HG03432 (cell line): ENCODE data around the gene AIFM1.
"Not testable (repeated sequence)": the region's sequence is repeated elsewhere in the genome, so short reads cannot be mapped to it uniquely, and the experiment has no call there.

Source experiments
- ATAC-seq: cut with Tn5 transposase; IDR thresholded peaks from one replicate; pipeline ENCODE4 v1.9.1; 2021; ENCODE audit warnings: mild to moderate bottlenecking, moderate library complexity; ENCODE audit not compliant: unreplicated experiment

AIFM1 gene

DNA sequence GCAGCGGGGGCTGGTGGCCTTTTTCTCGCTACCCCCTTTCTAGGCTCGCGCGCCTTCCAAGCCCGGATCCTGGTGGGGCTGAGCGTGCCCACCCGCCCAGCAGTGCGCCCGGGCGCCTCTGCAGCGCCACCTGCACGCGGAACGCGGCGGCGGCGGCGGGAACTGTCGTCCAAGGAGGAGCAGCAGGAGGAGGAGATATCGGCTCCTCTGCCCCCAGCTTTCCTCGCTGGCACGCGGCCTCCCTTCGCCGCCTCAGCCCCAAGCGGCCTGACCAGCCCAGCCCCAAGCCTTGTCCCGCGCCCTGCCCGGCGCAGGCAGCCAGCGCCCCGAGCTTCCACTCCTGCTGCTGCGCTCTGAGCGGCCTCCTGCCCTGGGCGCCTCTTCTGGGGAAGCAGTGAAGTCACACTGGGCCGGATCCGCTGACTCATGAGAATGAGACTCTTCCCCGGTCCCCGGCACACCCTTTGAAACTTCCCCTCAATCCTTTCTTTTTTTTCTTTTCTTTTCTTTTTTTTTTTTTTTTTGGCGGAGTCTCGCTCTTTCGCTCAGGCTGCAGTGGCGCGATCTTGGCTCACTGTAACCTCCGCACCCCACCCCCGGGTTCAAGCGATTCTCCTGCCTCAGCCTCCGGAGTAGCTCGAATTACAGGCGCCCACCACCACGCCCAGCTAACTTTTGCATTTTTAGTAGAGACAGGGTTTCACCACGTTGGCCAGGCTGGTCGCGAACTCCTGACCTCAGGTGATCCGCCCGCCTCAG lies 44.7 kb downstream of the AIFM1 start:
- peak; percentile 81 for ATAC-seq

DNA sequence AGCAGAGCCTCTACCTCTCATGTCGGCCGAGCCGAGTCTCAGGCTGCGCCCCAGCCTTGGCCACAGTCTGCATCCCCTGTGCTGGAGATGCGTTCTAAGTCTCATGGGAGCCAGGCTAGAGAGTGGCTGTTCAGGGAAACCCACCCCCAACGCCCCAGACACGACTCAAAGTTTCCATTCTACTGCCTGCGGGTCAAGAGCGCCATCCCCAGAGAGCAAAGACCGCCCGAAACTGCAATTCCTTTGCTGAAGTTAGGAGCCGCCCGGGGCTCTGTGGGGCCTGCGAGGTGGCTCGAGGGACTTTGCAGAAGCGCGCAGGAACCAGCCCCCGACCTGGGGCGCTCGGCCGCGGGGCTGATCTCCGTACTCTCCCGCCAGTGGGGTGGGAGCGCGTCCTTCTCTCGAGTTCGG lies 45.3 kb downstream of the AIFM1 start:
- peak; percentile 50 for ATAC-seq

DNA sequence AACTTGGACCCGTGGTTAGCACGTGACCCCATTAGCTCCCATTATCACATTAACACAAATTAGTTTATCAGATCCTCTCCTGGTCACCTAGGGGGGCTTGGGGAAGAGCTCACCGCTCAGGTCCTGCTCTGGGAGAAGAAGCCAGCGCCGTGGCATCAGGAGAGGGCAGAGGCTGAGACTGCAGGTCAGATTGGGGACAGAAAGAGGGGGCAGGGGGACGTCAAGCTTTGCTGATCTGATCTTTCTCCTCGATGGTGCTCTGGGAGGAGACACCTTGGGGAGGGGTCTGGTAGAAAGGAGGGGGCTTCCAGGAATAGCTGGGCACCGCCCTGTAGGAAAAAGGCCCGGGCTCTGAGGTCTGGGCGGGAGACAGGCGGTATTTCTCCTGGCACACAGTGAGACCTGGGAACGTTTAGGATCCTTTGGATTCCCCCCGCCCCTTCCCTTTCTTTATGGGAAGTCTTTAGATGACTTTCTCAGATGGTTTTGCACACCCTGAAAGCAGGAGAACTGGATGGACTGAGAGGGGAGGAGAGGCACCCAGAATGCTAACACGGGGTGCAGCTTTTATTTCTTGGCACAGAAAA lies 46.2 kb downstream of the AIFM1 start:
- no peak for ATAC-seq

DNA sequence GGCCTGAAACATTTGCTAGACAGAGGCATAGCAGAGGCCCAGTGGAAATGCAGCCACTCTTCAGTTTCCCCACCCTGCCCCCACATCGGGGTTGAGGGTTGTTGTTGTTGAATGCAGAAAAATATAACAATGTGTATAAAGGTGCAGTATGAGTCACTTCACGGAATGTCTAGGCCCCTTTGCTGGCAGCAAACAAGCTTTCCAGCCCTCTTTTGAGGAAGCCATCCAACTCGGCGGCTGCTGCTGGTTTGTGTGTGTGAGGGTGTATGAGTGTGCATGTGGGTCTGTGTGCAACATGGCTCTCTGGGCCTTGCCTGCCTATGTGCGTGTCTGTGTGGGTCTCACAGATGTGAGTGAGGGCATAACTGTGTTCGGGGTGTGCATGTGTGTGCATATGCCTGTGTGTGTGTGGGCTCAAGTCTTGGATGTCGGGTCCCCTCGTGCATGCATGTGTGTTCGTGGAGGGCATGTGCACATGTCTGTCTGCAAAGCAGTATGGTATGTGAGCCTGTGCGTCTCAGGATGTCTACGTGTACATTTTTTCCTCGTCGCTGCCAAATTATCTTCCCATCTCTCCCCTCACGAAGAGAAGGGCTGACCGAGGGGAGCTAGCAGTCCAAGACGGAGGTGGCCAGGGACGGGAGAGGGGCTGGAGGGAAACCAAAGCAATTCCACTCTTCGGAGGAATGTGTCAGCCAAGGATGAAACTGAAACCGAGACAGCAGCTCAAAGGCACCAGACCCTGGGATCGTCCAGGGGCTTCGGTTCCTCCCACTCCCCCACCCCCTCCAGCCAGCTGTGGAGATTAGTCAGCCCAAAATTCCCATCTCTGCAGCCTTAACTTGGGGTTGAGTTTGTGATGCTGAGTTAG lies 47.0 kb downstream of the AIFM1 start:
- no peak for ATAC-seq

DNA sequence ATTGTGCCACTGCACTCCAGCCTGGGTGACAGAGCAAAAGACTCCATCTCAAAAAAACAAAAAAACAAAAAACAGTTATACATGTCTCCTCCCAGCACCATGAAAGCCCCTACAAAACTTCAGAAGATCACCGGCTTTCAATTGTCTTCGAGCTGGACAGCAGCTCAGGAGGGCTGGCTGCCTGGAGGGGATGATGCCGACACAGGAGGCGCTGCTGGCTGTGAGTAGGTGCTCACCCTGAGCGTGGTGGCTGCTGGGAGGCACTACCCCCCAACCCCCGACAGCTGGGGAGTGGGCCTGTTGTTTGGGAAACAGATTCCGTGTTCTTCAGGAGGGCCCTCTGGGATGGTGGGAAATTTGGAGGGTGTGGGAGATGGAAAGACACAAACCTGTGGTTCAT lies 48.5 kb downstream of the AIFM1 start:
- no peak for ATAC-seq

DNA sequence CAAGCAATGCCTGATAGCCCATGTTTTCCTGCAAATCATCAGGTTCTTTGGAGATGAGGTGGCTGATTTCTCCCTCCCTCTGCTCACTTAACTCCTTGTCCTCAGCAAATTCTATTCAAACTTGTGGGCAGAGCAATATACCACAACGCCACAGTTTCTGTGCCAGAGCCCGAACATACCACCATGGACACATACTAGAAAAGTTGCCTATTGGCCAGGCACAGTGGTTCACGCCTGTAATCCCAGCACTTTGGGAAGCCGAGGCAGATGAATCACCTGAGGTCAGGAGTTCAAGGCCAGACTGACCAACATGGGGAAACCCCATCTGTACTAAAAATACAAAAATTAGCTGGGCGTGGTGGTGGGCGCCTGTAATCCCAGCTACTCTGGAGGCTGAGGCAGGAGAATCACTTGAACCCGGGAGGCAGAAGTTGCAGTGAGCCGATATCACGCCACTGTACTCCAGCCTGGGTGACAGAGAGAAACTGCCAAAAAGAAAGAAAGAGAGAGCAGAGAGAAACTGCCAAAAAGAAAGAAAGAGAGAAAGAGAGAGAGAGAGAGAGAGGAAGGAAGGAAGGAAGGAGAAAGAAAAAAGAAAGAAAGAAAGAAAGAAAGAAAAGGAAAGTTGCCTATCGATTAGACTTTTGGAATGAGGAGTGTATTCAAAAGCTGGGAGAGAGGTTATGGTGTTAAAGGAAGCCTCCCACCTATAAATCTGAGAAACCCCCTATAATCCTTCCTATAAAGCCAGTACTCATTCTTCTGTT lies 50.3 kb downstream of the AIFM1 start:
- not testable (repeated sequence) for ATAC-seq

DNA sequence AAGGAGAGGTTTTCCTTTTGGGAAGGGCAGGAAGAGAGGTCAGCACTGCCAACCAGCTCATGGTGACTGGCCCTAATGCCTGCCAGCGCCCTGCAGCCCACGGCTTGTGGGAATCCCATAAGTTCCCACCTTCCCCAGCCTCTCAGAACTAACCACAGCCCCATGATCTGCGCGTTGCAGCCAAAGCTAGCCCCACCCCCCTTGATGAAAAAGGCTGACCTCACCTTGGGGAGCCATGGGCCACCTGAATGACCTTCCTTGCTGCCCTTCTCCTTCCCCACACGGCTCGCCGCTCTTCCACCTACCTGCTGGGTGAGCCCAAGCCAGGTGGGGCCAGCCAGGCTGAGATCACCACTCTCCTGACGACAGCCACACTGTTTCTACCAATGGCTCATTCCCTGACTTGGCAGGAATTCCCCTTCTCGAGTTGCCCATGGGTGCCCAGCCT lies 51.5 kb downstream of the AIFM1 start:
- no peak for ATAC-seq

DNA sequence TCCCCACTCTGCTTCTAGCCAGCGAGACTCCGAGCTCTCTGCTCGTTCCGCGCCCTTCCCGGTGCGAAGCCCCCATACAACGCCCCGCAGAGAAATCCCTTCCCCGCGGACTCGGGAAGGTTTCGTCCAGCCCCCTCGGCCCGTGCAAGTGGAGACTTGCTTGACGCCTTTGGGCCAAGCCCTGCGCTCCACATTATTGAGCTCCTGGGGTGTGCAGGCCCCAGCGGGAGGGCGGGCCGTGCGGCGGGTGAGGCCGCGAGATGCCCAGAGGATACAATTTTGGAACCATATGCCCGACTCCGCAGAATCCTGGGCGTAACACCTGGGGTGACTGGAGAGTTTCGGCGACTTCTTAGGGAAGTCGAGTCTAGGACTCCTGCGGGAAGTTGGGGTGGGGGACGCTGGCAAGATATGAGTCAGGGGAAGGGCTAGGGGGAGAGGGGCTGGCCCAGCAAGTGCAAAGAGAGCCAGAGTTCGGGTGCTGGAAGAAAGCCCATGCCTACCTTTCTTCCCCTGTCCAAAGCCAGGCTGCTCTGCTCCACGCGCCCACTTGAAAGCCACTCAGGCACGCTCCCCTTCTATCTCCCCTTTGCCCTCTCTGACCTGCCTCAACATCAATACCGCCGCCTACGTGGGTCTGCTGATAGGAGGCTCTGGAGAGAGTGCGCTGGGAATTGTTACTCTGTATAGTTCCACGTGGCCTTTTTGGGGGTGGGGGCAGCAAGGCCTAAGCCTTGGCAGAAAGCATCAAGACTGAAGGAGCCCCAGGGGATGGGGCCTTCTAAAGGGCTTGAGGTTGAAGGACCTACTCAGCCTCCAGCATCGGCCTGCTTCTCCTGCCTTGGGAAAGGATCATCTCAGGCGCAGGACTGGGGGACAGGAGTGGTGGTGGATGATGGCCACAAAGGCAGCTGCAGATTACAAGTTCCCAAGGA lies 54.2 kb downstream of the AIFM1 start:
- ATAC-seq: no peak

DNA sequence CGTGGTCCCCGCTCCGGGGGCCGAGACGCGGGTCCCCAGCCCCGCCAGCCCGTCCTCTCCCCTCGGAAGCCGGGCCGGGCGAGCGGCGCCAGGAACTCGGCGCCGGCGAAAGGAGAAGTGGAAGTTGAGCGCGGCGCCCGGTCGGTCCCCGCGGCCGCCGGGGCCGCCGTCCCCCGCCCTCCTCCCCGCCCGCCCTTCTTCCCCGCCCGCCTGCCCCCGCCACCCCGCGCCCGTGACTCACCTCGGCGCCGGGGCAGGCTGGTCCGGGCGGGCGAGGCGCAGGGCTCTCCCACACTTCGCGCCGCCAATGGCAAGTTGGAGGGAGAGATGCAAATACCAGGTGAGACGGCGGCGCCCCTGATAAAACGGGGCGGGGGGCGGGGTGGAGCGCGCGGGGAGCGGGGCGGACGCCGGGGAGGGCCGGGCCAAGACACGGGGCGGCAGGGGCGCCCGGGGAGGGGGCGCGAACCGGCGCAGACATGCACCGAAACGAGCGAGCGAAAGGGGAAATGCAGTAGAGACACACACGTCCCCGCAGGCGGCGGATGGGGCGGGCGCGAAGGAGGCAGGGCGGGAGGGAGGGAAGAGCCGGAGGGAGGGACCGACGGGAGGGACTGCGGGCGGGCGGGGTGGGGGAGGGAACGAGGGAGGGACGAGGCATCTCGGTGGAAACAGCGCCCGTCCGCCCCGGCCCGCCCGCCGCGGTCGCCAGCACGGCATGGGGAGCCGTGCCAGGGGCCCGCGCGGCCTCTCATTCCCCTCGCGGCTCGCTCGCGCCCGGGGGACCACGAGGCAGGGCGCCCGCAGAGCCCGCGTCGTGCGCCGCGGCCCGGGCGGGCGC lies 55.0 kb downstream of the AIFM1 start, which contains the start of gene ELF4:
Gene ELF4 (minus strand): TSS at position 119 of the 841 bp plus-strand sequence. CDS start 29,167 bp downstream, outside the sequence.
- ATAC-seq: peak; percentile 45

DNA sequence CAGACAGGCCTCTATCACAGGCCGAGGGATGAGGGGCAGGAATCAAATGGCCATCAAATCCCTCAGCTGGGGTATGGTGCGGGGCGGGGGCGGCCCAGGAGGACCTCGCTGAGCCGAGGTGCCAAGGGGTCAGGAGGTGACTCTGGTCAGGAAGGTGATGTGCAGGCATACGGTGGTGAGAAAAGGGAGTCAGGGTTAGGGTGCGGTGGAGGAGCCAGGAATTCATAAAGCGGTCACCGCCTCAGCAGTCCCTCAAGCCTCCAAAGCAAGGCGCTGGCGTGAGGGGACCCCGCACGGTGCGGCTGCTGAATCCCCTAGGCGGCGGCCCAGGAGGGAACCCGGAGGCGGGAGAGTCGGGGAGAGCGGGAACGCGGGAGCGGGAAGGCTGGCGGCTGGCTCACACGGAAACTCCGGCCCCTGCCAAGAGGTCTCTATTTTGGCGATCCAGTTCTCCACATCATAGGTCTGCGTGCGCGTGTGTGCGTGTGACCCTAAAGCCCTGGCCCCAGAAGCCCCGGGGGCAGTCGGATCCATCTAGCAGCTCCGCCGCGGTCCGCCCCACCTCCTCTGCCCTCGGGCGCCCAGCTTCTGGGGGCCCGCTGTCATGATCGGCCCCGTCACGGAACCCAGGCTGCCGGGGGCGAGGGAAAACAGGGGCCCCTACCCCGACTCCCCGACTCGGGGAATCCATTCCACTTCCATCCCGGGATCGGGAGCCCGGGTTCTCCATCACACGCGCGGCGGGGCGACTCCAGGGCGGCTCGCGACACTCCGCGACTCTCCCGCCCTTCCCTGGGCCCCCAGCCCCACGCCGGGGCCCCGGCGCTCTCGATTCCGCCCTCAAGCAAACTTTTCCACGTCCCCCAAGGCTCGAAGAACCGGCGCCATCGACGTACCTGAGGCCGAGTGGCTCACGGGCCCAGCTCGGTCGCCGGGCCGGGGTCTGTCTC lies 55.9 kb downstream of the AIFM1 start:
- peak; percentile 8 for ATAC-seq

DNA sequence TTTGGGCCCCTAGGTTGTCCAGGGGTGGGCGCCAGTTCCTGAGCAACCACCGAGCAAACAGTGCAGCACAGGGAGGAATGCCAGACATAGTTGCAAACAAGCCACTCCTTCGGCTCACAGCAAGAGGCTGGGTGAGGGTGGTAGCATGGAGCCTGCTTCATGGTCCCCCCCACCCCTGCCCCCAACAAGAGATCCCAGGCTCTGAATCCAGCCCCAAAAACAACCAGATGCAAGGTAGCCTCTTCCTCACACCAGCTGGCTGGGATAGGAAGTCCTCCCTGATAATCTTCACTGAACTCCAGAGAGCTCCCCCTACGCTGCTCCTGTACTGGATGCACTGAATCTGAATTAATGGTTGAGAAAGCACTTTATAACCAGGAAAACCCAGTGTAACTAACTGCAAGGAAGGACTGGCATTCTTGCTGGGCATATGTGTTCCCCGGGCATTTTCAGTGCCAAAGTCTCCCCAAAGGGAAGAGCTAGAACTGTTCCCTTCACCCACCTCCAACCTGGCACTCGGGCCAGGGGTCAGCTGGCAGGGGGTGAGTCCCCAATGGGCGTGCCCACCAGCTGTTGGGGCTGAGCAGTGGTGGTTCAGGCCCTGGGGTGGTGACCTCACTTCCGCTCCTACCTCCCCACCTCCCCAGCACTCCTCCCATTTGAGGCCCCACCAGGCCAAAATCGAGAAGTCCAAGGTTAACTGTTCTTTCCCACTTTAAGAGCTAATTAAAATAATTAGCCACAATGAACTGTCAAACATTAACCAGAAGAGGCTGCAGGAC lies 56.8 kb downstream of the AIFM1 start:
- ATAC-seq: peak; percentile 73

DNA sequence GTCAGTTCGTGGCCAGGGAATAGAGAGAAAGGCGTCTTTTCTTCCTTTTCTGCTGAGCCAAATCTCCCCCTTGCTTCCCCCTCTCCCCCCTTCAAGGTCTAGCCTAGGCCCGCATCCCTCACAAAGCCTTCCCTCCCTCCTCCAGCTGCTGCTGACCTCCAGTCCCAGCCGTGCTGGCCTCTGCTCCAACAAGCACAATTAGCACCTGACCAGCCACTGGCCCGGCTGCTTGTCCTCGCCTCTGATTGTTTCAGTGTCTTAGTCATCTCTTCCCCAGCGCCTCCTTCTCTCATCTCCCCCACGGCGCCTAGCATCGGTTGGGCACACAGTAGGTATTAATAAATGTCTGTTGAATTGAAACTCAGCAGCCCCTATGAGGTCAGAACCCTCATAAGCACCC lies 59.6 kb downstream of the AIFM1 start:
- ATAC-seq: no peak

DNA sequence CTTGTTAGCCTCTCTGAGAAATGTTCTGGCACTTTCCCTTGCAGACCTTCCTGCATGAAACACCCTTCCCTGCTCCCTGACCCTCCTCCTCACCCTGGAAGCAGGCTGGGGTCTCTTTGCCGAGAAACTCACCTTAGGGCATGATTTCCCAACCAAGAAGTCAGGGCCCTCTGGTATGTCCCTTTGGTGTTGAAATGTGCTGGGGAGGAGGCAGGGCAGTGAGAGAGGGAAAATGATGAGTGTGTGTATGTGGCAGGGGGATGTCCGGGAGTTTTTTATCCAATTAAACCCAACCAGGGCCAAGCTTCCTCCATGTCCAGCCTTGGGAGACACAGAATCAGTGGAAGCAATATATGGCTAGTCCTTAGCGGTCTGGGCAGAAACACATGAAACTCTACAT lies 60.4 kb downstream of the AIFM1 start:
- no peak for ATAC-seq

DNA sequence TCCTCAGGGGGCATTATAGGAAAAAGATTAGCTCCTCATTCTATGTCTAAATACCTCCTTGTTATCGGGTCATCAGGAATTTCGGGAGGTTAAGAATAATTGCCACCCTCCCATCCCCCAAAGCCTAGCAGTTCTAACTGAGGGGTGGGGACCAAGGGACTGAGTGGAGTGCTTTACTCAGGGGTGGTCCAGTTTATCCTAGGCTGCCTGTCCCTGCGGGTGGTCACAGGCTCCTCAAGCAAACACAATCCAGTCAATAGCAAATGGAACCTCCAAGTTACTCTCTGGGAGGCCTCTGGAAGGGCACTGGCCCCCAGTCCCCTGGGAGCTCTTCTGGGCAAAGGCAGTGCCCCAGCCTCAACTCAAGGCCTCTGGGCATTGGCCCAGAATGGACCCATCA lies 62.0 kb downstream of the AIFM1 start:
- ATAC-seq: no peak

DNA sequence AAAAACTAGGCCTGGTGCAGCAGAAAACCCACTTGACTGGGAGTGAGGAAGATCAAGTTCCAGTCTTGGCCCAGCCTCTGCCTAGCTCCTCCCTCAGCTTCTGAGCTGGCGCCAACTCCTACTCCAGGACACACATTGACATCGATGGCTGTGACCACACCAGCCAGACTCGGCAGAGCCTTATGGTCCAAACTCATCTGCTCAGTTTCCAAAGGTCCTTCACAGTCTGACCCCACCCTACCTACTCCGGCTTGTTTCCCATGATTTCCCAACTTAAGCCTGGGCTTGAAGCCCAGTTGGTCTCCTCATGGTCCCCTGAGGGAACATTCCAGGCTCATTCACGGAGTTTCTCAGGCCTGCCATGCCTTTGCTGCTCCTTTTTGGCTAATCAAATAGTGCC lies 65.5 kb downstream of the AIFM1 start:
- ATAC-seq: no peak

DNA sequence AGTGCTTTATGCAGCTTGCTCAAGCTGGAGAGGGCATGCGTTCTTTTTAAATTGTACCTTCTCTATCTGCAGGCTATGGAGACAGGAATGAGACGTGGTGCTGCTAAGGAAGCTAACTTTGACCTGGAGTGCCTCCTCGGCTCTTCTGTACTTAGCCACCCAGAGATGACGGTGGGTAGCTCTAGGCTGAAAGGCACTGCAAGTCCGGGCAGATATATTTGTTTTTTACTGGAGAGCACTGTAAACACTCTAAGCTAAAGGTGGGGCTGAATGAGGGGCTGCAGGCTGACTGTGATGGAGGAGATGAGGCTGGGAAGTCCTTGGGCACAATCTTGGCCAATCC lies 67.5 kb downstream of the AIFM1 start:
- ATAC-seq: no peak
